ACC112 (cell line): ENCODE measurements around the gene PDE6G.
"Not testable (repeated sequence)": the region's sequence is repeated elsewhere in the genome, so short reads cannot be mapped to it uniquely, and the experiment has no call there.

Experiments used
- H2AFZ ChIP-seq: fragments of 200-600 bp; sonication (generic); one replicate; pipeline ENCODE4 v1.6.0; 2017; ENCODE audit warnings: antibody characterized with exemption, low read length; ENCODE audit not compliant: unreplicated experiment
- H3K27ac ChIP-seq: fragments of 200-600 bp; sonication (generic); 2 replicates; pipeline ENCODE4 v1.5.1; 2014; ENCODE audit warnings: low read depth, mild to moderate bottlenecking, antibody characterized with exemption, low read length, moderate library complexity
- H3K27me3 ChIP-seq: fragments of 200-600 bp; sonication (generic); 2 replicates; pipeline ENCODE4 v1.6.1; 2014; ENCODE audit warnings: mild to moderate bottlenecking, antibody characterized with exemption, low read length, moderate library complexity, mixed read lengths; ENCODE audit not compliant: insufficient read depth
- H3K36me3 ChIP-seq: fragments of 200-600 bp; sonication (generic); 2 replicates; pipeline ENCODE4 v1.6.1; 2016; ENCODE audit warnings: mild to moderate bottlenecking, antibody characterized with exemption, low read length, moderate library complexity, mixed read lengths; ENCODE audit not compliant: insufficient read depth
- H3K4me1 ChIP-seq: fragments of 200-600 bp; sonication (generic); one replicate; pipeline ENCODE4 v1.6.1; 2016; ENCODE audit warnings: low read length, mixed read lengths; ENCODE audit not compliant: insufficient read depth, unreplicated experiment, control insufficient read depth
- H3K4me3 ChIP-seq: fragments of 200-600 bp; sonication (generic); 2 replicates; pipeline ENCODE4 v1.5.1; 2014; ENCODE audit warnings: mild to moderate bottlenecking, low read depth, low read length
- H3K79me2 ChIP-seq: fragments of 200-600 bp; sonication (generic); one replicate; pipeline ENCODE4 v1.6.0; 2016; ENCODE audit warnings: low read length; ENCODE audit not compliant: control insufficient read depth, unreplicated experiment, insufficient read depth

The PDE6G gene

GRCh38 chr17:81621494-81622130, 34.7 kb downstream of the PDE6G start:
- Histone ChIP-seq H3K36me3 (peaks cover 38% of the 10 kb centered on the region), H3K4me3 (no peak overlapping the region), H3K79me2 (peaks cover 39% of the 10 kb centered on the region), H3K4me1 (no peaks in the 10 kb centered on the region), H3K27me3 (no peaks in the 10 kb centered on the region), H3K27ac (no peak overlapping the region), H2AFZ (no peak overlapping the region)

GRCh38 chr17:81618307-81618706, 38.0 kb downstream of the PDE6G start:
- not testable (repeated sequence) for H3K27me3 ChIP-seq, H3K4me3 ChIP-seq, H2AFZ ChIP-seq, H3K27ac ChIP-seq
- peaks cover 21% of the 10 kb centered on the region for H3K36me3 ChIP-seq
- peaks cover 16% of the 10 kb centered on the region for H3K4me1 ChIP-seq
- peaks cover 45% of the 10 kb centered on the region for H3K79me2 ChIP-seq

DNA sequence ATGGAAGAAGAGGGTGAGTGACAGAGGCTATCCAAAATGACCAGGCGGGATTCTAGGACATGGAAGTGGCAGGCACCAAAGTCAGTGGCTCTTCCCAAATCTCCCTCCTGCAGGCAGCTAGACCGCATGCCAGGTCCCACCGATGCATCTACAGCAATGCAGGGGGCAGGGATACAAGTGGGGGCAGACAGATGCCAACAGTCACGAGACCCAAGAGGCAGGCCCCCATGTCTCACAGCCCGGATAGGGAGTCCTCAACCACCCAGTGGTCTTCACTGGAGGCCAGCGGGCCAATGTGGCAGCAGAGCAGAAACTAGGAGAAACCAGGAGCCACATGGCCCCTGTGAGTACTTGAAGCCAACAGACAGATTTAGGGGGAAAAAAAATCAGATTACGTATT, 39.5 kb downstream of the PDE6G start:
- Histone ChIP-seq H2AFZ (no peak overlapping the region), H3K4me3 (no peak overlapping the region), H3K36me3 (peaks cover 19% of the 10 kb centered on the region), H3K4me1 (peaks cover 16% of the 10 kb centered on the region), H3K27ac (no peak overlapping the region), H3K27me3 (no peaks in the 10 kb centered on the region), H3K79me2 (peaks cover 57% of the 10 kb centered on the region)

- Histone ChIP-seq H2AFZ (no peak overlapping the region), H3K27ac (no peak overlapping the region), H3K4me3 (no peak overlapping the region), H3K4me1 (peaks cover 16% of the 10 kb centered on the region), H3K36me3 (peaks cover 11% of the 10 kb centered on the region), H3K27me3 (no peaks in the 10 kb centered on the region), H3K79me2 (peaks cover 44% of the 10 kb centered on the region)
Observed at GRCh38 chr17:81615401-81615930, 40.9 kb downstream of the PDE6G start.

- Histone ChIP-seq H3K79me2 (peaks cover 56% of the 10 kb centered on the region), H3K27me3 (no peaks in the 10 kb centered on the region), H3K4me1 (peaks cover 16% of the 10 kb centered on the region), H3K4me3 (no peak overlapping the region), H3K27ac (no peak overlapping the region), H2AFZ (no peak overlapping the region), H3K36me3 (peaks cover 21% of the 10 kb centered on the region)
Observed at GRCh38 chr17:81612172-81612970, 44.0 kb downstream of the PDE6G start.

DNA sequence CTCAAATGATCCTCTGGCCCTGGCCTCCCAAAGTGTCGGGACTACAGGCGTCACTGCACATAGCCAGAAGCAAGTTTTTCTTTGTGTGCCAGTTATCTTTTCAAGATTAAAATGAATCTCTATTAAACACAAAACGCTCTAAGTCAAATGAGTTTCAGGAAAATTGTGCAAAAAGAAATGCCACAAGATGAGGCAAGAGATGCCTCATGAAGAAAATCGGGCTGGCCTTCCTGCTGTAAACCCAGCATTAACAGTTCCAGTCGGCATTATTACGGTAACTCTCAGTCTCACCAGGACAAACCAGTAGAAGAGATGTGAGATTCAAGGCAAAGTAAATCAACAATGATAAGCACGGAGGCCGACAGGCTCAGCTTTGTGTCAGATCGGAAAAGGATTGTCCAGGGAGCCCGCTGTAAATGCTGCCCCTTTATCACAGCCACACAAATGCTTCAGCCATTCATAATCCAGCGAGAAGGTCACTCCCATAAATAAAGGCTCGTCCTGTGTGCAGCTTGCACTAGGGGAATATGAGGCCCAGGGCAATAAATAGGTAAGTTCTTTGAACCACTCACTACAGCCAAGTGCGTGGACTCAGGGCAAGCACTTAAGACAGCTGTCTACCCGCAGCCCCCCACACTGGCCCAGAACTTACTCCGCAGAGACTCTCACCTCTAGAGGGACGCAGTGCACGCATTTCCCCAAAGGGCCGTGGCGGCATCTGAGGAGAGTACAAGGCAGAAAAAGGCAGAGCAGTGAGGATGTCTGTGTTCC, 46.6 kb downstream of the PDE6G start:
- Histone ChIP-seq H3K27me3 (no peaks in the 10 kb centered on the region), H3K36me3 (peaks cover 14% of the 10 kb centered on the region), H3K4me3 (no peak overlapping the region), H2AFZ (no peak overlapping the region), H3K4me1 (peaks cover 6% of the 10 kb centered on the region), H3K79me2 (peaks cover 42% of the 10 kb centered on the region), H3K27ac (no peak overlapping the region)

GRCh38 chr17:81608605-81609004, 47.7 kb downstream of the PDE6G start:
- peaks cover 14% of the 10 kb centered on the region for H3K36me3 ChIP-seq
- H3K79me2 ChIP-seq: peaks cover 33% of the 10 kb centered on the region
- no peak overlapping the region for H3K27ac ChIP-seq
- no peak overlapping the region for H3K4me3 ChIP-seq
- no peaks in the 10 kb centered on the region for H3K4me1 ChIP-seq
- no peak overlapping the region for H2AFZ ChIP-seq
- no peaks in the 10 kb centered on the region for H3K27me3 ChIP-seq

- no peak overlapping the region for H2AFZ ChIP-seq
- H3K4me3 ChIP-seq: no peak overlapping the region
- H3K27me3 ChIP-seq: no peaks in the 10 kb centered on the region
- no peak overlapping the region for H3K27ac ChIP-seq
- H3K36me3 ChIP-seq: peaks cover 10% of the 10 kb centered on the region
- H3K4me1 ChIP-seq: no peaks in the 10 kb centered on the region
- H3K79me2 ChIP-seq: peaks cover 29% of the 10 kb centered on the region
Observed at GRCh38 chr17:81608082-81608481, 48.3 kb downstream of the PDE6G start.

GRCh38 chr17:81607431-81607830, 48.9 kb downstream of the PDE6G start:
- H3K36me3 ChIP-seq: peaks cover 10% of the 10 kb centered on the region
- no peaks in the 10 kb centered on the region for H3K4me1 ChIP-seq
- H2AFZ ChIP-seq: no peak overlapping the region
- no peaks in the 10 kb centered on the region for H3K27me3 ChIP-seq
- H3K79me2 ChIP-seq: peaks cover 24% of the 10 kb centered on the region
- H3K27ac ChIP-seq: no peak overlapping the region
- H3K4me3 ChIP-seq: no peak overlapping the region

DNA sequence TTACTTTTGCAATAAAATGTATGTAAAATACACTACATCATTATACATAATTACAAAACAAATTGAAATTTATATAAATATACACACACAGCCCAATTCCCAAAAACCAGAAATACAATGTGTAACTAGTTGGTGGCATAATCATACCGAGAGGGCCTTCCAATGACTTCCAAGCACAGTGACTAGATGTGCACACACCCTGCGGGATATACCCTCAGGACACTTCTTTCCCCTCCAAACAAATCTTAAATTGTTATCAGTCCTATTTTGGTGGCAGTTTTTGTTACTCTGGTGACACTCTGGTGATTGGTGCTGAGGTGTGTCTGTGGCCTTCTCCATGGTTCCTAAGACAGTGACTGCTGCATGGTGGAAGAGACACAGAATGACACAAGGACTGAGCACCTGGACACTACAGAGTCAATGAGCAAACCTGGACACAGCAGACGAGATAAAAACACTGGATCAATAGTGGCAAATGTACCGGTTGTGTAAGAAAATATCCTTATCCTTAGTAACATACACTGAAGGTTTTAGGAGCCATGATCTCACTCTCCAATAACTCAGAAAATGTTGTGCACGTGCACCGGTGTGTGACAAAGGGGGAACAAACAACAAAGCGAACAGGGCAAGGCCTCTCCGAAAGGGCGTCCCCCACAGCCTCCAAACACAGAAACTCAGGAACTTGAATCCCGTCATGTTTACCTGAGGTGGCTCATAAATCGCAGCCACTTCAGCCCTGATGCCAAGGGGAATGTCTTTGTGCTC, 52.3 kb downstream of the PDE6G start:
- H3K36me3 ChIP-seq: peaks cover 19% of the 10 kb centered on the region
- no peak overlapping the region for H3K4me3 ChIP-seq
- H3K79me2 ChIP-seq: peaks cover 16% of the 10 kb centered on the region

More for the DNA sequence above, 52.3 kb downstream of the PDE6G start:
- peaks cover 18% of the 10 kb centered on the region for H3K4me1 ChIP-seq
- no peak overlapping the region for H2AFZ ChIP-seq
- no peaks in the 10 kb centered on the region for H3K27me3 ChIP-seq
- no peak overlapping the region for H3K27ac ChIP-seq
